Urinary bladder (tissue), 4 donors: Measurements from ENCODE around the gene EPB41L4A. TPM values are rescaled to one million over a fixed set of nuclear protein-coding genes. Genes with fewer than 3 reads are reported as not detected.
"Not testable (repeated sequence)": the region's sequence is repeated elsewhere in the genome, so short reads cannot be mapped to it uniquely, and the experiment has no call there.

Source experiments
- DNase-seq: peaks from one replicate; pipeline ENCODE4 v3.0.0-alpha.2; 2015; ENCODE audit errors: extremely low spot score
- H3K27ac ChIP-seq: one replicate; pipeline ENCODE4 v1.5.1; 2013; ENCODE audit warnings: low read depth, mild to moderate bottlenecking, moderate library complexity
- H3K36me3 ChIP-seq: one replicate; pipeline ENCODE4 v1.6.1; 2013; ENCODE audit warnings: mild to moderate bottlenecking, moderate library complexity; ENCODE audit not compliant: insufficient read depth
- H3K4me1 ChIP-seq: one replicate; pipeline ENCODE4 v1.6.1; 2013; ENCODE audit warnings: mild to moderate bottlenecking, moderate library complexity; ENCODE audit not compliant: insufficient read depth
- H3K4me3 ChIP-seq: one replicate; pipeline ENCODE4 v1.5.1; 2013; ENCODE audit warnings: low read depth, low read length
- WGBS: extraction: QIAGEN DNeasy Blood & Tissue Kit; methylation state at CpG from one replicate; pipeline ENCODE4 v1.1.7; 2013; 5-methylcytosine and 5-hydroxymethylcytosine counted together
- polyA plus RNA-seq: library from polyadenylated mRNA; stranded (reverse); fragments of 200-250 nt; gene quantifications from one replicate; pipeline ENCODE4 v1.2.3, GENCODE V29; 2013
- total RNA-seq: library from RNA; depleted of rRNA; stranded (reverse); fragments of >200 nt; gene quantifications from one replicate; pipeline ENCODE4 v1.2.3, GENCODE V29; 2014
- donor health status: healthy with polysubstance abuse.
- donor health status: healthy.

Gene EPB41L4A
- total and polyA plus RNA-seq, 2 donors = 5.0 to 49.4 TPM

DNA sequence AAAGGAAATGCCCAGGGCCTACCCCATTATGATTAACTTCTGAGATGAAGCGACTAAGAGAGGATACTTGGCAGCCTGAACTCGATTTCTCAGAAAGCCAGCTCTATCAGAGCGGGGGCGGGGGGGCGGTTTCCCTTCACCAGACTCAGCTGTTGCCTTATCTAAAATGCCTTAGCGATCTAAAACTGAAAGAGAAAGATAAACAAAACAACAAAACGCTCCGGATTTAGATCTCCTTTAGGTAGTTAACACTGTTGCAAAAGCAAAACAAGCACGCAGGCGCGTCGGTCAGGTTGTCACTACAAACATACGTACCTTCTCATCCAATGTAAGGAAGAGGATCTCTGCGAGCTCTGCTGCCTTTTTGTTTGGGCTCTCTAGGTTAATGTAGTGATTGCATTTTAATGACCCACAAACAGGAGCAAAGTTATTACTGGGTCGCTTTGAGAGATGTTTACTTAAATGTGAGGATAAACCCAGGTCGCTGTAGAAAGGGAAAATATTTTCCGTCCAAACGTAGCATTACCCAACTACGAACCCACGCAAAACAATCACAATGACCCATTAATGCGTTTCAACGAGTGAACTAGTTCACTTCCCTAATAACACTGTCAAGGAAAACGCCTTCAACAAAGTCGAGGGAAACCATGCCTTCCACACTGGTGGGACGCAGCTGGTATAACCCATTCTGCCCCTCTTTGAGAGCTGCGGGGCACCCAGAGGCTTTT, 982 bp downstream of the EPB41L4A start:
- WGBS = 2% methylated on average over 26 of the region's 26 CpGs
- DNase-seq = no peak

DNA sequence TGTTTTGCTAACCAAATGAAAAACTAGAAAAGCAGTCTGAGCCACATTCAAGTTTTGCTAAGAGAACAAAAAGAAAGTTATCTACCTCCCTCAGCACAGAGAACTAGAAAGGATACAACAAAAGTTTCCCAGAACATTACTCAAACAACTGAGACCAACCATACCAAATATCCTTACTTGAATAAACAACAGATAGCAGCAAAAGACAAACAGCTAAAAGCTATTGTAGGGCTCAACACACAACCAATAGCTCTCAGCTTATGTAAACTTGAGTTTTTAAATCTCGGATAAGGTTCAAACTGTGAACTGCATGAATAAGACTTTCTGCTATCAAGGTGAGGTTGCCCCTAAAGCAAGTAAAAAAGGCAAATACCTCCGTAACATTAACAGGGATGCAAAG, 3.5 kb downstream of the EPB41L4A start:
- no peak for DNase-seq
- WGBS = 82% methylated on average over 2 of the region's 2 CpGs
- H3K4me3 ChIP-seq = no peak overlapping the region
- no peaks in the 10 kb centered on the region for H3K4me1 ChIP-seq
- H3K27ac ChIP-seq = peak overlapping the region; percentile 16
- H3K36me3 ChIP-seq = peaks cover 2% of the 10 kb centered on the region

More for the DNA sequence above, 982 bp downstream of the EPB41L4A start:
- Histone ChIP-seq H3K4me3 (peak overlapping the region; percentile 88), H3K36me3 (no peaks in the 10 kb centered on the region), H3K27ac (no peak overlapping the region), H3K4me1 (no peaks in the 10 kb centered on the region)

DNA sequence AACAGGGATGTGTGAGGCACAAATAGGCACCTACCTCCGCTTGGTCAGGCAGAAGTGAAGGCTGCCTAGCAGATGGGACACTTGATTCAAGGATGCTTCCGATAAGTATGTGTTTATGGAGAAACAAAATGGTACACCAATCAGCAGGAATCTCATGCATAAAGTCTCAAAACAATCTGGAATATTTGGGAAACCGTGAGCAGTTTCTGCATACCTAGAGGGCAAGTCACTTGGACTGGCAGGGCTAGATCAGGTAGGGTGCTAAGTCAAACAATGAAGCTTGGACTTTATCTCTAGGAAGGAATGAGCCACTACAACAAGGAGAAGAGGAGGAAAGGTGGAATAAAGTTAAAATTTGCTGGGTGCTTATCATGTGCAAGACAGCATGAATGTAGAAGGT, 5.5 kb downstream of the EPB41L4A start:
- WGBS = 91% methylated on average over 3 of the region's 3 CpGs
- H3K4me1 ChIP-seq = no peaks in the 10 kb centered on the region
- H3K27ac ChIP-seq = no peak overlapping the region
- no peak overlapping the region for H3K4me3 ChIP-seq
- peaks cover 2% of the 10 kb centered on the region for H3K36me3 ChIP-seq
- DNase-seq = no peak

DNA sequence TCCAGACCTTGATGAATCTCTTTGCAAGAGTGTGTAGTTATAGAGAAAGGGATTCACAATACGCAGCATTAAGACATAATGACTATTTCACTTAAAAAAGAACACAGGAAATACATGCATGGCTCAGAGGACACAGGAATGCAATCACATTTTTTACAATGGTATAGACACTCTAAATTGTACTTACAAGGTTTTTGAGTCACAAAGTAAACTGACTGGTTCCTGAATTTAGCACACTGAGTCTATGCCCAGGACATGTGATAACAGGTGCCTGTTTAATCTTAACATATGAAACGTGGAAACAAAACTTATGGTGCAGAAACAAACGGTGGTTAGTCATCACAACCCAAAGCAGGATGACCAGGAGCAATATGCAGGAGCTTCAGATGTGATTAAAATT, 6.7 kb downstream of the EPB41L4A start:
- DNase-seq = no peak
- WGBS = 54% methylated on average over 3 of the region's 3 CpGs
- Histone ChIP-seq H3K4me1 (no peaks in the 10 kb centered on the region), H3K36me3 (peaks cover 2% of the 10 kb centered on the region), H3K4me3 (no peak overlapping the region), H3K27ac (no peak overlapping the region)

DNA sequence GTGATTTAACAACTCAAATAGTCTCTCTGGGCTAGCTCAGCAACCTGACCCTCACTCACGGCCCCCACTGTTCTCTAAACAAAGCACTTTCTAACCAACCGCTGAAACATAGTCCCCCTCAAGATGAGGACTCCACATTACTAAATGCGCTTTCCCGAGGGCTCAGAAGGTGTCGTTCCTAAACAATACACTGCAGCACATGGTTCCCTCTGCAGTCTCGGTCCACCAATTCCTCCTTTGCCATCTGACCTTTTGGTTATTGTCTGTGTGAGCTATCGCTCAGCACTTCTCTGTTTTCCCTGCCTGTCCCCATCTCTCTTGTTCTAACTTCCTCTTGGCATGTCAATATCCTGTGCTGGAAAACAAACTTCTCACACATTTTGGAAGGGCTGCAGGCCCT, 7.2 kb downstream of the EPB41L4A start:
- DNase-seq = no peak
- Histone ChIP-seq H3K27ac (no peak overlapping the region), H3K36me3 (peaks cover 2% of the 10 kb centered on the region), H3K4me1 (no peaks in the 10 kb centered on the region), H3K4me3 (no peak overlapping the region)
- WGBS = 74% methylated on average over 7 of the region's 7 CpGs

DNA sequence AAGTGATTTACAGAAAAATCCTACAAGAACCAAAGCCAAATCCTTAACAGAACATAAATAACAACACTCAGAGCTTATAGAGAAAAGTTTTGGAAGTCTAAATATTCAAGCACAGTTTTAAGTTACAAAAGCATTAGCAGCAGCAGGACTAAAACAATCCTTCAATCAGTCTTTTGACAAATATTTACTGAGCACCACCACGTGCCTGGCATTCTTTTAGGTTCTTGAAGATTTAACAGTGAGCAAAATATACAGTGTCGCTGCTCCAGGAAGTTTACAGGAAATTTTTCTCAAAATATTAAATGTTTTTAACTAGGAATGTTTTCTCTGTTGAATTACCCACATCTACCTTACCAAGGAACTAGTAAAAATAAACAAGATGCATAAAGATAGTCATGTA, 11.4 kb downstream of the EPB41L4A start:
- Histone ChIP-seq H3K27ac (no peak overlapping the region), H3K4me1 (no peaks in the 10 kb centered on the region), H3K36me3 (peaks cover 2% of the 10 kb centered on the region), H3K4me3 (no peak overlapping the region)
- WGBS = 50% methylated on average over 2 of the region's 2 CpGs
- no peak for DNase-seq

DNA sequence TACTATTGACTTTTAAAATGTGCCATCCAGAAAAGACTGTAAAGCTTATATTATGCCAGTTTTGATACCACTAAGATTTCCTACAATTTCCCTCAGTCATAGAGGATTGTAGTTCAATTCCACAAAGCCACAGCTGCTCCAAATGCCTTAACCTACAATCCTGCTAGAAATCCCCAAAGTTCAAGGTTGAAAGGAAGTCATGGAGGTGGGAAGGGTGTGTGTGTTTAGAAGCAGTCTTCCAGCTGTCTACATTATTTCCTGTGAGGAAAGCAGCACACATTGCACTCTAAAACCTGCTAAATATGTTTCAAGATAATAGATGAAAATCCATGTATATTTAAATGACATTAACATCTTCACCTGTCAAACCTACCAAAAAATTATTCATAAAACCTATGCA, 11.8 kb downstream of the EPB41L4A start:
- DNase-seq = no peak
- Histone ChIP-seq H3K27ac (no peak overlapping the region), H3K4me3 (no peak overlapping the region), H3K36me3 (peaks cover 2% of the 10 kb centered on the region), H3K4me1 (no peaks in the 10 kb centered on the region)

DNA sequence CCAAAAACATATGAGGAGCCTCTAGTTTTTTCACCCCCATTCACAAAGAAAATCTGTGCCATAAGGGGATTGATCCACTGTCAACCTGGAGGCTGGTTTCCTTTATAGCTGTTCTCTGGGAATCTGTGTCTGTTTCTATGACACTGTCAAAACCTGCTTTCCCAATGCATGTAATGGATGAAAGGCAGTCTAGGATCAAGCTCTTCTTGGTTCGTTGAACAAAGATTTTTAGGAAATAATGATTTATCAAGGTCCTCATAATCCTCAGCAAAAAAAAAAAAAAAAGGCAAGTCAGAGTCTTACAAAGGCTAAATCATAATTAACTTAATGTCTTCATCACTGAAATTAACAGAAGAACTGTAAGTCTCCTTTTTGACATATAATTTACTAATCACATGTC, 16.0 kb downstream of the EPB41L4A start:
- DNase-seq = no peak
- H3K36me3 ChIP-seq = no peaks in the 10 kb centered on the region
- whole genome bisulfite sequencing = 80% methylated on average over 1 of the region's 1 CpG
- H3K4me1 ChIP-seq = no peaks in the 10 kb centered on the region
- no peak overlapping the region for H3K4me3 ChIP-seq
- no peak overlapping the region for H3K27ac ChIP-seq

DNA sequence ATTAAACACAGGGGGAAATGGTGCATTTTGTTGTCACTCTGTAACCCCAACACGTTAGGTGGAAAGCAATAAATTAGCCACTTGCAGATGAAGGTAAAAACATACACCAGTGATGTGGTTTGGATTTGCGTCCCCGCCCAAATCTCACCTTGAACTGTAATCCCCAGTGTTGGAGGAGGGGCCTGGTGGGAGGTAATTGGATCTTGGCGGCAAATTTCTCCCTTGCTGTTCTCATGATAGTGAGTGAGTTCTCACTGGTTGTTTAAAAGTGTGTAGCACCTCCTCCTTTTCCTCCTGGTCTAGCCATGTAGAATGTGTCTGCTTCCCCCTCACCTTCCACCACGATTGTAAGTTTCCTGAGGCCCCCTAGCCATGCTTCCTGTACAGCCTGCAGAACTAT, 17.2 kb downstream of the EPB41L4A start:
- no peaks in the 10 kb centered on the region for H3K4me1 ChIP-seq
- WGBS = 86% methylated on average over 5 of the region's 5 CpGs

DNA sequence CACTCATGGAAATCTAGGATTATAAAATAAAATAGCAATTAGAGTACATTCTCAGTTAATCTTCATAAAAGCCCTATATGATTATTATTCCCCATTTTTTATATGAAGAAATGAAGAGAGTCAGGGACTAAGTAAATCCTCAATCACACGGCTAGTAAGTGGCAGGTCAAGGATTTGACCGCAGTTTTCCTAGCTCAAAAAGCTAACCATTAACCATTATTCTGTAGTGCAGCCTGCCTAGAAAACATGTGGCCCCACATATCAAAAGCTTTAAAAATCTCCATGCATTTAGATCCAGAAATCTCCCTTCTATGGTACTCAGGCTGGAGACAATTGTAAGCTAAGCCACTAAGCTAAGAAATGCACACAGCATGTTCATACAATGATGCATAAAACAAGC, 21.4 kb downstream of the EPB41L4A start:
- H3K27ac ChIP-seq = no peak overlapping the region
- no peaks in the 10 kb centered on the region for H3K36me3 ChIP-seq
- 95% methylated on average over 2 of the region's 2 CpGs for WGBS
- no peak overlapping the region for H3K4me3 ChIP-seq
- H3K4me1 ChIP-seq = no peaks in the 10 kb centered on the region
- no peak for DNase-seq

More for the DNA sequence above, 17.2 kb downstream of the EPB41L4A start:
- Histone ChIP-seq H3K27ac (no peak overlapping the region), H3K4me3 (no peak overlapping the region), H3K36me3 (no peaks in the 10 kb centered on the region)
- DNase-seq = no peak

DNA sequence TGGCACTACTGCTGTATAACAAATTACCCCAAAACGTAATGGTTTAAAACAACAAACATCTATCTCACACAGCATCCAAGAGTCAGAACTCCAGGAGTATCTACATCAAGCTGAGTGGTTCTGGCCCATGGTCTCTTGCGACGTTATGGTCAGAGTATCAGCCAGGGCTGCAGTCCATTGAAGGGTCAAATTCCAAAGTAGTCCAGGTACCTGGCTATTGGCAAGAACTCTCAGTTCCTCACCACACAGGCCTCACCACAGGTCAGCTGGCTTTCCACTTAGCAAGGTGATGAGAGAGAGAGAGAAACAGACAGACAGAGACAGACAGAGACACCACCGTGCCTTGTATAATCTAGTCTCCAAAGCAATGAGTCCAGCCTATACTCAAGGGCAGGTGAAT, 22.6 kb downstream of the EPB41L4A start:
- WGBS = 93% methylated on average over 4 of the region's 4 CpGs
- no peak overlapping the region for H3K27ac ChIP-seq
- H3K4me3 ChIP-seq = no peak overlapping the region
- no peak for DNase-seq
- H3K36me3 ChIP-seq = no peaks in the 10 kb centered on the region
- no peaks in the 10 kb centered on the region for H3K4me1 ChIP-seq

DNA sequence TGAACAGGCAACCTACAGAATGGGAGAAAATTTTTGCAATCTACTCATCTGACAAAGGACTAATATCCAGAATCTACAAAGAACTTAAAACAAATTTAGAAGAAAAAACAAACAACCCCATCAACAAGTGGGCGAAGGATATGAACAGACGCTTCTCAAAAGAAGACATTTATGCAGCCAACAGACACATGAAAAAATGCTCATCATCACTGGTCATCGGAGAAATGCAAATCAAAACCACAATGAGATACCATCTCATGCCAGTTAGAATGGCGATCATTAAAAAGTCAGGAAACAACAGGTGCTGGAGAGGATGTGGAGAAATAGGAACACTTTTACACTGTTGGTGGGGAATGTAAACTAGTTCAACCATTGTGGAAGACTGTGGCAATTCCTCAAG, 23.8 kb downstream of the EPB41L4A start:
- not testable (repeated sequence) for H3K36me3 ChIP-seq, H3K4me1 ChIP-seq, H3K4me3 ChIP-seq, DNase-seq, H3K27ac ChIP-seq
- 95% methylated on average over 4 of the region's 4 CpGs for WGBS

DNA sequence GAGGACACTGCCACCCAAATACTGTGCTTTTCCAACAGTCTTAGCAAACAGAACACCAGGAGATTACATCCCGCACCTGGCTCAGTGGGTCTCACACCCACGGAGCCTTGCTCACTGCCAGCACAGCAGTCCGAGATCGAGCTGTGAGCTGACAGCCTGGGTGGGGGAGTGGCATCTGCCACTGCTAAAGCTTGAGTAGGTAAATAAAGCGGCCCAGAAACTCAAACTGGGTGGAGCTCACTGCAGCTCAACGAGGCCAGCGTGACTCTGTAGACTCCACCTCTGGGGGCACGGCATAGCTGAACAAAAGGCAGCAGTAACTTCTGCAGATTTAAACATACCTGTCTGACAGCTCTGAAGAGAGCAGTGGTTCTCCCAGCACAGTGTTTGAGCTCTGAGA, 28.8 kb downstream of the EPB41L4A start:
- Histone ChIP-seq H3K36me3 (no peaks in the 10 kb centered on the region), H3K27ac (no peak overlapping the region), H3K4me1 (no peaks in the 10 kb centered on the region), H3K4me3 (no peak overlapping the region)
- 79% methylated on average over 8 of the region's 8 CpGs for WGBS
- peak; percentile 26 for DNase-seq

DNA sequence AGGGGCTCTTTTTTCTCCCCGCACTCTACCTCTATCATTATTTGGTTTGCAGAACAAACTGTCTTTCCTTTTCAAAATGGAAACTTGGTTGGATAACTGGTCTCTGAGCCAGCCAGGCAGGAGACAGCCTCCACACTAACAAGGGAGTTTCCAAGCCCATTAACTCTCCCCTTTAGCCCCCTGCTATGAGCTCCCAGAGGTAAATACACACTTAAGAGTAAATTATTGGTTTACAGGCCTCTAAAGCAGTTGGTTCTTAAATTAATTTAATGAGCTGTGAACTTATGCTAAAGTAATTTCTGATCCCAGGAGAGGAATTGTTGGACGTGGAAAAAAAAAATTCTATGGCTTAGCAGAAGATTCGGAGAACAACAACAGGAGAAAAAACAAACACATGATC, 30.3 kb downstream of the EPB41L4A start:
- no peak for DNase-seq
- no peak overlapping the region for H3K27ac ChIP-seq
- no peaks in the 10 kb centered on the region for H3K4me1 ChIP-seq
- no peak overlapping the region for H3K4me3 ChIP-seq
- no peaks in the 10 kb centered on the region for H3K36me3 ChIP-seq
- 89% methylated on average over 3 of the region's 3 CpGs for WGBS

DNA sequence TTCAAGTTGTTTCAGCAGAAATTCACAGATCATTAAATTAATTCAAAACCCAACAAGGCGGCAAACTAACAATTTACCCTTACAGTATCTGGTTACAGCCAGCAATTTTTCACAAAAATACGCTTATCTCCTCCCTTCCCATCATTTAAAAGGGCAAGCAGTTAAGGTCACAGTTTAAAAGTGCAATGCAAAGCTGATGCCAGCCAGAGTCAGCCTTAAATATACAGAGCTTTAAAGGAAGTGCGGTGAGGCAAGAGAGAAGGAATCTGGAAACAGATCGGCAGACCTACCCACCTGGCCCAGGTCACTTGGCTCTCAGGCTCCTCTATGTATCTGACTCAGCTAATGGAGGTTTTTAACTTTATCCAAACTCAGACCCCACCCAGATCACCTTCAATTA, 31.0 kb downstream of the EPB41L4A start:
- H3K36me3 ChIP-seq = no peaks in the 10 kb centered on the region
- 76% methylated on average over 4 of the region's 4 CpGs for WGBS
- H3K4me1 ChIP-seq = no peaks in the 10 kb centered on the region
- H3K4me3 ChIP-seq = no peak overlapping the region
- no peak overlapping the region for H3K27ac ChIP-seq
- no peak for DNase-seq
